SK-N-SH (cell line): Measurements from ENCODE around the gene CLK2. TPM values are rescaled to one million over a fixed set of nuclear protein-coding genes. Genes with fewer than 3 reads are reported as not detected.

Experiments
- CTCF ChIA-PET: fragments of 300-600, 350-600 bp; formaldehyde crosslinking; extraction: SDS; loops from one replicate; lab custom pipeline; 2021; lab: Yijun Ruan, JAX
- POLR2A ChIA-PET: fragments of 350-600 bp; sonication (Branson Sonifier 250); formaldehyde crosslinking; extraction: SDS; loops from one replicate; lab custom pipeline; 2020; ENCODE audit warnings: antibody characterized with exemption, inconsistent platforms; lab: Yijun Ruan, JAX
- DNase-seq: peaks from one replicate; pipeline ENCODE4 v3.0.0; 2012
- H2AFZ ChIP-seq: fragments of 200-600 bp; sonication (generic); 2 replicates; pipeline ENCODE4 v1.8.1; 2016; ENCODE audit warnings: antibody characterized with exemption, mild to moderate bottlenecking, low read depth
- H3F3A ChIP-seq: fragments of 200-600 bp; sonication (generic); replicated peaks from 2 replicates; pipeline ENCODE3; 2016; ENCODE audit warnings: antibody characterized with exemption, mild to moderate bottlenecking; ENCODE audit not compliant: insufficient read depth
- H3K27ac ChIP-seq, 2 experiments: fragments of 200-500 bp in 1 of 2; fragments of 200-600 bp in 1 of 2; sonication (Bioruptor generic) in 1 of 2; sonication (generic), shearing (Covaris generic) in 1 of 2; 2 replicates each; pipeline versions ENCODE4 v1.5.1 to v1.6.1; 2014 to 2016; ENCODE audit warnings: low read depth in 2 of 2, inconsistent platforms in 1 of 2, low read length in 1 of 2, mild to moderate bottlenecking in 1 of 2, mixed read lengths in 1 of 2
- H3K27me3 ChIP-seq: fragments of 200-600 bp; sonication (generic), shearing (Covaris generic); 2 replicates; pipeline ENCODE4 v1.6.1; 2016; ENCODE audit warnings: mixed run types; ENCODE audit not compliant: insufficient read depth
- H3K36me3 ChIP-seq, 2 experiments: fragments of 200-500 bp in 1 of 2; fragments of 200-600 bp in 1 of 2; sonication (Bioruptor generic) in 1 of 2; sonication (generic) in 1 of 2; replicated peaks in 1 of 2; 2 replicates each; pipeline versions ENCODE3 to v1.5.1; 2014 to 2016; ENCODE audit warnings: low read length in 1 of 2, mild to moderate bottlenecking in 1 of 2; ENCODE audit not compliant: insufficient read depth in 2 of 2, control insufficient read depth in 1 of 2
- H3K4me1 ChIP-seq, 2 experiments: fragments of 200-500 bp in 1 of 2; fragments of 200-600 bp in 1 of 2; sonication (Bioruptor generic) in 1 of 2; sonication (generic), shearing (Covaris generic) in 1 of 2; 2 replicates each; pipeline versions ENCODE4 v1.5.1 to v1.6.1; 2014 to 2016; ENCODE audit warnings: low read depth in 1 of 2, low read length in 1 of 2, mixed run types in 1 of 2; ENCODE audit not compliant: insufficient read depth in 2 of 2, control insufficient read depth in 1 of 2
- H3K4me2 ChIP-seq: fragments of 200-600 bp; sonication (generic), shearing (Covaris generic); 2 replicates; pipeline ENCODE4 v1.6.1; 2017; ENCODE audit warnings: mixed run types
- H3K4me3 ChIP-seq, 2 experiments: fragments of 200-500 bp in 1 of 2; fragments of 200-600 bp in 1 of 2; sonication (Bioruptor generic) in 1 of 2; sonication (generic), shearing (Covaris generic) in 1 of 2; 2 replicates each; pipeline versions ENCODE4 v1.5.1 to v1.8.1; 2014 to 2016; ENCODE audit warnings: low read depth in 2 of 2, inconsistent platforms in 1 of 2, low read length in 1 of 2, mild to moderate bottlenecking in 1 of 2, mixed read lengths in 1 of 2, moderate library complexity in 1 of 2
- H3K79me2 ChIP-seq: fragments of 200-600 bp; sonication (generic); 2 replicates; pipeline ENCODE4 v1.8.1; 2017; ENCODE audit warnings: mild to moderate bottlenecking; ENCODE audit not compliant: insufficient read depth
- H3K9ac ChIP-seq: fragments of 200-600 bp; sonication (generic); 2 replicates; pipeline ENCODE4 v1.6.1; 2017; ENCODE audit warnings: mixed run types
- H3K9me2 ChIP-seq: fragments of 200-600 bp; sonication (generic); 2 replicates; pipeline ENCODE4 v1.6.1; 2017; ENCODE audit warnings: mixed run types
- H3K9me3 ChIP-seq: fragments of 200-600 bp; sonication (generic); 2 replicates; pipeline ENCODE4 v1.6.1; 2017; ENCODE audit warnings: mixed run types, mild to moderate bottlenecking, moderate library complexity
- H4K20me1 ChIP-seq: fragments of 200-600 bp; sonication (generic); 2 replicates; pipeline ENCODE4 v1.6.1; 2017; ENCODE audit warnings: mild to moderate bottlenecking, mixed run types; ENCODE audit not compliant: insufficient read depth
- EZH2phosphoT487 ChIP-seq: fragments of 200-600 bp; sonication (generic); IDR thresholded peaks from 2 replicates; pipeline ENCODE4 v1.6.1; 2017; ENCODE audit warnings: low read depth, mixed run types, mild to moderate bottlenecking, antibody characterized with exemption, moderate library complexity, borderline replicate concordance
- IRF3 ChIP-seq: fragments of 150-350 bp; IDR thresholded peaks from 2 replicates; pipeline ENCODE4 v1.6.1; 2016; ENCODE audit warnings: mild to moderate bottlenecking, low read depth, low read length
- JUND ChIP-seq: IDR thresholded peaks from 2 replicates; pipeline ENCODE4 v1.4.0; 2012
- MEF2A ChIP-seq: IDR thresholded peaks from 2 replicates; pipeline ENCODE4 v1.4.0; 2012; ENCODE audit warnings: low read depth, borderline replicate concordance
- MXI1 ChIP-seq: IDR thresholded peaks from 2 replicates; pipeline ENCODE4 v1.6.1; 2012; ENCODE audit warnings: mild to moderate bottlenecking, low read depth, low read length, improper control_type of control experiment
- NFIC ChIP-seq: IDR thresholded peaks from 2 replicates; pipeline ENCODE4 v1.4.0; 2012; ENCODE audit warnings: borderline replicate concordance
- RAD21 ChIP-seq: IDR thresholded peaks from 2 replicates; pipeline ENCODE4 v1.6.1; 2012; ENCODE audit warnings: mild to moderate bottlenecking, low read length
- RXRA ChIP-seq: IDR thresholded peaks from 2 replicates; pipeline ENCODE4 v1.4.0; 2012; ENCODE audit warnings: low read depth, mild to moderate bottlenecking, borderline replicate concordance
- WGBS: methylation state at CpG from one replicate; pipeline ENCODE4 v1.1.6; 2017; ENCODE audit warnings: low lambda C conversion rate; 5-methylcytosine and 5-hydroxymethylcytosine counted together
- polyA plus RNA-seq, 3 experiments: library from polyadenylated mRNA; depleted of rRNA; stranded (reverse); fragments of >200 nt; gene quantifications; 2 replicates each; pipeline ENCODE4 v1.2.3, GENCODE V29; 2012
- TF ChIP-seq, protein P1 (sequence below): IDR thresholded peaks from 2 replicates; pipeline ENCODE4; 2012
- TF ChIP-seq, protein P2 (sequence below): IDR thresholded peaks from 2 replicates; pipeline ENCODE4 v1.6.1; 2012; ENCODE audit warnings: mild to moderate bottlenecking, low read depth, low read length, moderate library complexity
- TF ChIP-seq, protein P3 (sequence below): fragments of 200-600 bp; sonication (generic); IDR thresholded peaks from 2 replicates; pipeline ENCODE4 v1.6.1; 2017; ENCODE audit warnings: antibody characterized with exemption, mild to moderate bottlenecking, moderate library complexity

Gene CLK2
- polyA plus RNA-seq, 1 of the 3 experiments (the other 2 are of a cell fraction): 76.7 TPM

- H3K79me2 ChIP-seq: peaks cover 29% of the 10 kb centered on the region
- H3K4me2 ChIP-seq: no peak overlapping the region
- H2AFZ ChIP-seq: no peak overlapping the region
- H3K9me3 ChIP-seq: no peaks in the 10 kb centered on the region
- H3K4me1 ChIP-seq: peaks cover 0 to 7% of the 10 kb centered on the region in 2 experiments; a peak in 1 of 4 replicates
- no peak overlapping the region for H3K9ac ChIP-seq
- TF ChIP-seq, protein P1, sequence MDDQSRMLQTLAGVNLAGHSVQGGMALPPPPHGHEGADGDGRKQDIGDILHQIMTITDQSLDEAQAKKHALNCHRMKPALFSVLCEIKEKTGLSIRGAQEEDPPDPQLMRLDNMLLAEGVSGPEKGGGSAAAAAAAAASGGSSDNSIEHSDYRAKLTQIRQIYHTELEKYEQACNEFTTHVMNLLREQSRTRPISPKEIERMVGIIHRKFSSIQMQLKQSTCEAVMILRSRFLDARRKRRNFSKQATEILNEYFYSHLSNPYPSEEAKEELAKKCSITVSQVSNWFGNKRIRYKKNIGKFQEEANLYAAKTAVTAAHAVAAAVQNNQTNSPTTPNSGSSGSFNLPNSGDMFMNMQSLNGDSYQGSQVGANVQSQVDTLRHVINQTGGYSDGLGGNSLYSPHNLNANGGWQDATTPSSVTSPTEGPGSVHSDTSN: no peak
- TF ChIP-seq, all 33 proteins: peak for 0
- no peaks in the 10 kb centered on the region for H3K9me2 ChIP-seq
- H3K27me3 ChIP-seq: no peaks in the 10 kb centered on the region
- ChIA-PET CTCF (interaction anchor here (0.7 to 13.2 kb wide), 7 partner anchors 10 to 59 kb away, joined by 3 to 126 read pairs (median 4); partner anchors contain the start of gene ENTREP3), POLR2A (interaction anchor here (0.6 to 1.0 kb wide), 3 partner anchors 12 to 39 kb away, joined by 3 read pairs; partner anchors contain the start of gene ENTREP3)
- 98% methylated on average over 6 of the region's 6 CpGs for WGBS
- H3K4me3 ChIP-seq: no peak overlapping the region
- H4K20me1 ChIP-seq: peaks cover 6% of the 10 kb centered on the region
- no peak for DNase-seq
- H3K36me3 ChIP-seq: peaks cover 57 to 75% of the 10 kb centered on the region in 2 experiments
- peaks cover 41% of the 10 kb centered on the region for H3F3A ChIP-seq
- no peak overlapping the region for H3K27ac ChIP-seq
These were observed 6.8 kb downstream of the CLK2 start for GRCh38 chr1:155266553-155266952.

DNA sequence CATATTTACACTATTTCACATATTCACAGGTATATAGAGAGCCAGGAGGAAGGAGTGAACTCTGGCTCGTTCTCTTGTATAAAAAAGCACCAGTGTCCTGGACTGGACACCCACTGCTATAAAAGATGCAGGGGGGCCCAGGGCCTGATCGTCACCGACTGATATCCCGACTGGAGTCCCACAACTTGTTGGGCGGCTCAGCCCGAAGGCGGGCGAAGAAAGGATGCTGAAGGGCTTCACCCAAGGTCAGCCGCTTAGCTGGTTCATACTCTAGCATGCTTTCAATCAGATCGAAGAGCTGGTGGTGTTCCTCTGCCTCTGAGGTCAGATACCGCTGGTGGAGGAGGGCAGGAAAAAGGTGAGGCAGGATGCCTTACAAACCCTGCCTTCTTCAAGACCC, 10.2 kb downstream of the CLK2 start:
- no peak for DNase-seq
- H2AFZ ChIP-seq: no peak overlapping the region
- no peaks in the 10 kb centered on the region for H3K27me3 ChIP-seq
- H3K4me2 ChIP-seq: no peak overlapping the region; the same call in 1 of the 2 replicates
- H3F3A ChIP-seq: peaks cover 50% of the 10 kb centered on the region
- ChIA-PET POLR2A (interaction anchor here (2.3 kb wide), 1 partner anchor 10 kb away, joined by 7 read pairs; the partner anchor contains the start of gene CLK2), CTCF (interaction anchor here (0.7 to 13.2 kb wide), 5 partner anchors 12 to 385 kb away, joined by 3 to 126 read pairs (median 3); partner anchors contain the start of gene HCN3)
- H3K9me2 ChIP-seq: no peaks in the 10 kb centered on the region
- H3K79me2 ChIP-seq: peaks cover 21% of the 10 kb centered on the region
- H3K4me1 ChIP-seq: peaks cover 0 to 15% of the 10 kb centered on the region in 2 experiments; a peak in 2 of 4 replicates
- no peaks in the 10 kb centered on the region for H4K20me1 ChIP-seq
- no peak overlapping the region for H3K4me3 ChIP-seq
- H3K9ac ChIP-seq: peak overlapping the region; percentile 22; the same call in 1 of the 2 replicates
- peaks cover 38 to 58% of the 10 kb centered on the region in 2 experiments for H3K36me3 ChIP-seq
- H3K27ac ChIP-seq: peak overlapping the region in 1 of 2 experiments; percentile 77; a peak in 1 of 4 replicates
- WGBS: 82% methylated on average over 9 of the region's 11 CpGs
- TF ChIP-seq IRF3 (no peak), MXI1 (no peak), MEF2A (no peak), RXRA (no peak), JUND (no peak), RAD21 (no peak), NFIC (no peak), EZH2phosphoT487 (no peak)
- TF ChIP-seq, protein P2, sequence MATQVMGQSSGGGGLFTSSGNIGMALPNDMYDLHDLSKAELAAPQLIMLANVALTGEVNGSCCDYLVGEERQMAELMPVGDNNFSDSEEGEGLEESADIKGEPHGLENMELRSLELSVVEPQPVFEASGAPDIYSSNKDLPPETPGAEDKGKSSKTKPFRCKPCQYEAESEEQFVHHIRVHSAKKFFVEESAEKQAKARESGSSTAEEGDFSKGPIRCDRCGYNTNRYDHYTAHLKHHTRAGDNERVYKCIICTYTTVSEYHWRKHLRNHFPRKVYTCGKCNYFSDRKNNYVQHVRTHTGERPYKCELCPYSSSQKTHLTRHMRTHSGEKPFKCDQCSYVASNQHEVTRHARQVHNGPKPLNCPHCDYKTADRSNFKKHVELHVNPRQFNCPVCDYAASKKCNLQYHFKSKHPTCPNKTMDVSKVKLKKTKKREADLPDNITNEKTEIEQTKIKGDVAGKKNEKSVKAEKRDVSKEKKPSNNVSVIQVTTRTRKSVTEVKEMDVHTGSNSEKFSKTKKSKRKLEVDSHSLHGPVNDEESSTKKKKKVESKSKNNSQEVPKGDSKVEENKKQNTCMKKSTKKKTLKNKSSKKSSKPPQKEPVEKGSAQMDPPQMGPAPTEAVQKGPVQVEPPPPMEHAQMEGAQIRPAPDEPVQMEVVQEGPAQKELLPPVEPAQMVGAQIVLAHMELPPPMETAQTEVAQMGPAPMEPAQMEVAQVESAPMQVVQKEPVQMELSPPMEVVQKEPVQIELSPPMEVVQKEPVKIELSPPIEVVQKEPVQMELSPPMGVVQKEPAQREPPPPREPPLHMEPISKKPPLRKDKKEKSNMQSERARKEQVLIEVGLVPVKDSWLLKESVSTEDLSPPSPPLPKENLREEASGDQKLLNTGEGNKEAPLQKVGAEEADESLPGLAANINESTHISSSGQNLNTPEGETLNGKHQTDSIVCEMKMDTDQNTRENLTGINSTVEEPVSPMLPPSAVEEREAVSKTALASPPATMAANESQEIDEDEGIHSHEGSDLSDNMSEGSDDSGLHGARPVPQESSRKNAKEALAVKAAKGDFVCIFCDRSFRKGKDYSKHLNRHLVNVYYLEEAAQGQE: no peak
- TF ChIP-seq, protein P3, sequence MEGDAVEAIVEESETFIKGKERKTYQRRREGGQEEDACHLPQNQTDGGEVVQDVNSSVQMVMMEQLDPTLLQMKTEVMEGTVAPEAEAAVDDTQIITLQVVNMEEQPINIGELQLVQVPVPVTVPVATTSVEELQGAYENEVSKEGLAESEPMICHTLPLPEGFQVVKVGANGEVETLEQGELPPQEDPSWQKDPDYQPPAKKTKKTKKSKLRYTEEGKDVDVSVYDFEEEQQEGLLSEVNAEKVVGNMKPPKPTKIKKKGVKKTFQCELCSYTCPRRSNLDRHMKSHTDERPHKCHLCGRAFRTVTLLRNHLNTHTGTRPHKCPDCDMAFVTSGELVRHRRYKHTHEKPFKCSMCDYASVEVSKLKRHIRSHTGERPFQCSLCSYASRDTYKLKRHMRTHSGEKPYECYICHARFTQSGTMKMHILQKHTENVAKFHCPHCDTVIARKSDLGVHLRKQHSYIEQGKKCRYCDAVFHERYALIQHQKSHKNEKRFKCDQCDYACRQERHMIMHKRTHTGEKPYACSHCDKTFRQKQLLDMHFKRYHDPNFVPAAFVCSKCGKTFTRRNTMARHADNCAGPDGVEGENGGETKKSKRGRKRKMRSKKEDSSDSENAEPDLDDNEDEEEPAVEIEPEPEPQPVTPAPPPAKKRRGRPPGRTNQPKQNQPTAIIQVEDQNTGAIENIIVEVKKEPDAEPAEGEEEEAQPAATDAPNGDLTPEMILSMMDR: no peak
- no peaks in the 10 kb centered on the region for H3K9me3 ChIP-seq
